Measurements from ENCODE around the gene CACNA1F. TPM values are rescaled to one million over a fixed set of nuclear protein-coding genes. Genes with fewer than 3 reads are reported as not detected.

Gene CACNA1F
- total and polyA plus RNA-seq, 9 of the 15 experiments (the other 6 are each of a cell fraction or from before 2014, with no cell fraction given), result under 0.01 to 0.41 (median 0.03) TPM; not detected in 3

DNA sequence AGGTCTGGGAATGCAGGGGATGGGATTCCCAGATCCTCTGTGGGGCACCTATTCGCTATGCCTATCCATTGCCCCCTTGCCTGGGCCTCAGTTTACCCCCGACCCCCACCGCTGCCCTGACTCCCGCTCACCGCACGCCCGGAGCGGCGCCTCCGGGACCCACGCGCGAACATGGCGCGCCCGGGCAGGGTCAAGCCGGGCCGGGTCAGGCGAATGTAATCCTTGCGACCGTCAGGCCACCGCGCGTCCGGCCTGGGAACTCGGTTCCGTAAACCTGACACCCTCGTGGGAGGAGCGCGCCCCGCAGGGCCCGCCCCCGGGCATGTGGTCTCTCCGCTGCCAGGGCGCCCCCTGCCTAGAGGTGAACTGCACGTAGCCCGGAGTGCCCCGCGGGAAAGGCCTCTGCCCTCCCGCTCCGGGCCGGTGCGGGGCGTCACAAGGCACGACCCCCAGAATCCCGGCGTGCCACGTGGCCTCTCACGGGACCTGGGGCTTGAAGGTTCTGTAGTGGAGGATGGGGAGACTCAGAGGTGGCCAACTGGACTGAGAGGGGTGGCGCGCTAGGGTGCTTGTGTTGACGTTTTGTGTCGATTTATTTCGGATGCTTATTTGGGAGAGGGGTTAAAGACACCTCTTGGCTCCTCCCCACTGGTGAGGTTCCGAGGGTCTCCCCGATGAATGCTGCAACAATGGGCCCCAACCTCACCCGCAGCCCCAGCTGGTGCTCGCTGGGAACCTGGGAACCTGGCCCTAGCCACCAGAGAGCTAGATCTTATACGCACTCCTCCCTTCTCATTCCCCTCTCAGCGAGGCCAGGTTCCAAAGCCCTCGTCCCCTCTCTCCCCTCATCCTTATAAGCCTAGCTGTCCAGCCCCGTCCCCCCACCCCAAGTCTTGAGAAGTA is 46.8 kb downstream of the CACNA1F start, which contains the start of gene PRICKLE3 (continued):
- TF ChIP-seq MBD1 (CRISPR knock-in tag; IDR thresholded peaks at IDR 0.05) (no peak), ZNF436 (CRISPR knock-in tag; IDR thresholded peaks at IDR 0.05) (no peak), PCBP1 (IDR thresholded peaks at IDR 0.05; ENCODE audit: low read depth, low read length, poor library complexity, severe bottlenecking) (no peak), CREB3 (tag; conservative IDR thresholded peaks at IDR 0.05; ENCODE audit: low read depth) (peak; percentile 80), MCM2 (IDR thresholded peaks at IDR 0.05; ENCODE audit: low read depth) (no peak), NR2C1 (IDR thresholded peaks at IDR 0.05) (no peak), NR2C1 (tag; IDR thresholded peaks at IDR 0.05) (0 out of 2 replicates have a peak, but pooled peaks have one; percentile 48), L3MBTL2 (IDR thresholded peaks at IDR 0.05) (peak; percentile 92), POLR2A (conservative IDR thresholded peaks at IDR 0.05) (peak; percentile 79), SUPT5H (IDR thresholded peaks at IDR 0.05) (peak; percentile 75), PCBP2 (IDR thresholded peaks at IDR 0.05; ENCODE audit: low read depth, low read length, poor library complexity, severe bottlenecking) (no peak), ZNF212 (CRISPR knock-in tag; IDR thresholded peaks at IDR 0.05) (no peak), BCL6 (CRISPR knock-in tag; IDR thresholded peaks at IDR 0.05) (no peak), ZKSCAN8 (CRISPR knock-in tag; IDR thresholded peaks at IDR 0.05) (no peak), DACH1 (IDR thresholded peaks at IDR 0.05; ENCODE audit: partially characterized antibody) (no peak), ZKSCAN3 (CRISPR knock-in tag; IDR thresholded peaks at IDR 0.05) (no peak), TAL1 (IDR thresholded peaks at IDR 0.05) (no peak), SREBF2 (CRISPR knock-in tag; IDR thresholded peaks at IDR 0.05) (no peak), E2F8 (IDR thresholded peaks at IDR 0.05; ENCODE audit: low read depth, partially characterized antibody) (peak; percentile 56), SMAD1 (IDR thresholded peaks at IDR 0.05; ENCODE audit: low read depth, low read length, partially characterized antibody) (no peak), RUNX1 (IDR thresholded peaks at IDR 0.05; ENCODE audit: low read depth) (no peak), SIN3B (IDR thresholded peaks at IDR 0.05; ENCODE audit: low read depth) (no peak)
- TF ChIP-seq, protein P1, sequence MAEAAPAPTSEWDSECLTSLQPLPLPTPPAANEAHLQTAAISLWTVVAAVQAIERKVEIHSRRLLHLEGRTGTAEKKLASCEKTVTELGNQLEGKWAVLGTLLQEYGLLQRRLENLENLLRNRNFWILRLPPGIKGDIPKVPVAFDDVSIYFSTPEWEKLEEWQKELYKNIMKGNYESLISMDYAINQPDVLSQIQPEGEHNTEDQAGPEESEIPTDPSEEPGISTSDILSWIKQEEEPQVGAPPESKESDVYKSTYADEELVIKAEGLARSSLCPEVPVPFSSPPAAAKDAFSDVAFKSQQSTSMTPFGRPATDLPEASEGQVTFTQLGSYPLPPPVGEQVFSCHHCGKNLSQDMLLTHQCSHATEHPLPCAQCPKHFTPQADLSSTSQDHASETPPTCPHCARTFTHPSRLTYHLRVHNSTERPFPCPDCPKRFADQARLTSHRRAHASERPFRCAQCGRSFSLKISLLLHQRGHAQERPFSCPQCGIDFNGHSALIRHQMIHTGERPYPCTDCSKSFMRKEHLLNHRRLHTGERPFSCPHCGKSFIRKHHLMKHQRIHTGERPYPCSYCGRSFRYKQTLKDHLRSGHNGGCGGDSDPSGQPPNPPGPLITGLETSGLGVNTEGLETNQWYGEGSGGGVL (CRISPR knock-in tag; IDR thresholded peaks at IDR 0.05), result no peak
